Dermis microvascular lymphatic vessel endothelial cell (primary cell): Measurements from ENCODE around the gene RPTOR. TPM values are rescaled to one million over a fixed set of nuclear protein-coding genes. Genes with fewer than 3 reads are reported as not detected.
"Not testable (repeated sequence)": the region's sequence is repeated elsewhere in the genome, so short reads cannot be mapped to it uniquely, and the experiment has no call there.

Experiments used
- DNase-seq, 2 donors: peaks; one replicate each; pipeline versions ENCODE4 v3.0.0 to v3.0.0-alpha.2; 2010; ENCODE audit warnings: low read depth in 2 of 2
- total RNA-seq: library from RNA; depleted of rRNA; stranded (reverse); fragments of >200 nt; gene quantifications from 2 replicates; pipeline ENCODE4 v1.2.1, GENCODE V29; 2014

Gene RPTOR
- total RNA-seq, 1 donor from 2014 or later, result 10.5 TPM

DNA sequence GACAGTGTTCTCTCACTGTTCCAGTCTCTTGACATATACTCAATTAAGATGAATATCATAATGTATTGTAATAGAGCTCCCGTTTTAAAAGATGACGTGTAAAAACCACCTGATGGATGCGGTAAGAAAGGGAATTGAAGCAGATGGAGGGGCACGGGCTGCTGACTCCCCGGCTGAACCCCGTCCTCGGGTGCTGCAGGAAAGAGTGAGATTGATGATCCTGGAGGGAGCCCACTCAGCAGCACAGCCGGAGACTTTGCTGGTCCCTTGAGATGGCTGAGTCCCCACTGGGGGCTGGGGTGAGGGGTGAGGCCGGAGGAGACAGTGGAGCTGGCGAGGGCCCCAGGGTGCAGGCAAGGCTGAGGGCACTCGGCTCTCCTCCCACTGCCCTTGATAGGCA, 217.4 kb downstream of the RPTOR start:
- no peak for DNase-seq

- no peak for DNase-seq
Observed at GRCh38 chr17:80763293-80763867, 218.7 kb downstream of the RPTOR start.

DNA sequence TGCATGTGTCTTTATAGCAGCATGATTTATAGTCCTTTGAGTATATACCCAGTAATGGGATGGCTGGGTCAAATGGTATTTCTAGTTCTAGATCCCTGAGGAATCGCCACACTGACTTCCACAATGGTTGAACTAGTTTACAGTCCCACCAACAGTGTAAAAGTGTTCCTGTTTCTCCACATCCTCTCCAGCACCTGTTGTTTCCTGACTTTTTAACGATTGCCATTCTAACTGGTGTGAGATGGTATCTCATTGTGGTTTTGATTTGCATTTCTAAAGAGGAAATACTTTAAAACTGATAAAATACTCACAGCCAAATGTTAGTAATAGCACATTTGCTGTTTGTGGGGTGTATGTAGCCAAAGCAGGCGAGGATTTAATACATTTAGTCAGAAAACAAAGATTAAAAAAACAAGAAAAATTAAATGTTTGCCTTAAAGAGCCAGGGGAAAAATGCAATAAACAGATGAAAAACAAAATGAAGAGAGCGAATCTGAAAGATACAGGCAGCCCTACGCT, 220.0 kb downstream of the RPTOR start:
- not testable (repeated sequence) for DNase-seq

DNA sequence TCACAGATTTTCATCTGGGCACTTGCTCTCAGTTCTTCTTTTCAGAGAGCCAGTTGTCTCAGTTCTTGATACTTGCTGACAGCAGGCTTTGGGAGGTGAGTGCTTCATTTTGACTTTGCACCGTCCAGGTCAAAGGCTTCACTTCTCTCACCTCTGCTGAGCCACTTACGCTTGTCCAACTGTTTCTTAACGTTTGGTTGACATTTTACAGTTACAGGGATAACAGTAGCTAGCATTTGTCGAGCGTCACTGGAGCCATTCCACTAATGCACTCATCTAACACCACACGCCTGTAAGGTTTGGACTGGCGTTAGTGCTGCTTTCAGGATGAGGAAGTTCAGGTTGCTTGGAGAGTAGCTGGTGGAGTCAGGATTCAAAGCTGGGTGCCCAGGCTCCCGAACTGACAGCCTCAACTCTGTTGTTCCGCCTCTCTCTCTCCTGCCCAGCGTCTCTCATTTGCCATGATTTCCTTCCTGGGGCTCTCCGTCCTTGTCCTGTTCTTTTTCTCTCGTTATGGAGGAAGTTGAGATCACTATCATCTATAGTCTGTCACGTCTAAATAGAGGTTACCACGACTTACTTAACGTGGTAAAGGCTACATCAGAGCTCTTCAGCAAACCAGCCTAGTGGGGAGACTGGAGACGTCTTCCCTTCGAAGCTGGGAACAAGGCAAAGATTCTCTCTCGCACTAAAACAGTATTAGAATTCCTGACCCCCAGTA, 220.8 kb downstream of the RPTOR start:
- DNase-seq, result no peak

- DNase-seq, result no peak
Observed at GRCh38 chr17:80766290-80766855, 221.7 kb downstream of the RPTOR start.

- DNase-seq, result no peak
Observed at GRCh38 chr17:80768389-80768788, 223.8 kb downstream of the RPTOR start.

DNA sequence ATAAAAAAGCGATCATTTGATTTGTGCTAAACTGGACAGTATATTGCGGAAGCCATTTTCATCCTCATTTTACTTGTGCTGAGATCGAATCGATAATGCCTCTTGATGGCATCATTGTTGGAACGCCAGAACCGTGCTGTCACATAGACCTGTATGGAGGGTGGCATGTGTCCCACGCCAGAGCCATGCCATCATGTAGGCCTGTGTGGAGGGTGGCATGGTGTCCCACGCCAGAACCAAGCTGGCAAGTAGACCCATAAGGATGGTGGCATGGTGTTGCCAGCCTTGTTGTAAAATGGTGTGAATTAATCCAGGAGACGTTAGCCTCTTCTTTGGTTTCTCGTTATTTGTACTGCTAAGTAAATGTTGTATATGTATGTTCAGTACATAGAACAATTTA, 224.3 kb downstream of the RPTOR start:
- no peak for DNase-seq

DNA sequence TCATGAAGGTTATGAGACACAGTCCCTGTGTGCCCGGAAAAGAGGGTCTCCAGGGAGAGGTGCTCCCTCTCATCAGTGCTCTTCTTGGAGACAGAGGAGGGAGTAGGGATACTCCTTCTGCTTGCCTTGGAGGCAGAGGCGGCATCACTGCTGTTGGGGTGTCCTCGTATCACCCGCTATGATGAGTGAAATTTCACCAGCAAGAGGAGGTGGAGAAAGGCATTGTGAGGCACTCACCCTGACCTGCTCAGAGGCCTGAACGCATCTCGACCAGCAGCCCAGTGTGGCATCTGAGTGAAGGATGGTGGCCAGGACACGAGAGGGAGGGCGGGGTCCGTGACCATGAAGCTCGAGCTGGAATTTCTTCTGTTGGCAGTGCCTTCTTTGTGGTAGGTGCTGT, 224.9 kb downstream of the RPTOR start:
- no peak for DNase-seq

DNA sequence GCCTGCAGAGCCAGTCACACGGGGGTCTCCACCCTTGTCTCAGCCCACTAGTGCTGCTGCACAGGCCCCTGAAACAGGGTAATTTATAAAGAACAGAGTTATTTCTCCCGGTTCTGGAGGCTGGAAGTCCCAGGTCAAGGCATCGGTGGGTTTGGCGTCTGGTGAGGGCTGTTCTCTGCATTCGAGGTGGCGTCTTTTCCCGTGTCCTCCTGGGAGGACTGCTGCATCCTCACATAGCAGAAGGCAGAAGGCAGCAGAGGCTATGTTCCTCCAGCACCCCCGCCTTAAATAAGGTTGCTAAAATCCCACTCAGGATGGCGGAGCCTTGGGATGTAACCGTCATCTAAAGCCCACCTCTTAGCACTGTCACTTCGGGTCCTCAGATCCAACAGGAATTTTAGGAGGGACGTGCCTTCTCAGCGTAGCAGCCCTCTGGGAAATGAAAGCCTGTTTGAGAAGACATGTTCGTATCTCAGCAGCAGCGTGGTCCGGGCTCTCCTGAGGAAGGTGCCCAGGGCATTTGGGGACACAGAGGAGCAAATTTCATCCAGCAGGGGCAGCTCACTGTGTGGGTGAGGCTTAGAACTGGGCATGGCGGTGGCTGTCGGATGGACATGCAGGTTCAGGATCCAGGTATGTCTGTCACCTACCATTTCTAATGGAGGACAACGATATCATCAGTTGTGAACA, 225.4 kb downstream of the RPTOR start:
- no peak for DNase-seq

GRCh38 chr17:80770881-80771611, 226.4 kb downstream of the RPTOR start:
- DNase-seq, result no peak

DNA sequence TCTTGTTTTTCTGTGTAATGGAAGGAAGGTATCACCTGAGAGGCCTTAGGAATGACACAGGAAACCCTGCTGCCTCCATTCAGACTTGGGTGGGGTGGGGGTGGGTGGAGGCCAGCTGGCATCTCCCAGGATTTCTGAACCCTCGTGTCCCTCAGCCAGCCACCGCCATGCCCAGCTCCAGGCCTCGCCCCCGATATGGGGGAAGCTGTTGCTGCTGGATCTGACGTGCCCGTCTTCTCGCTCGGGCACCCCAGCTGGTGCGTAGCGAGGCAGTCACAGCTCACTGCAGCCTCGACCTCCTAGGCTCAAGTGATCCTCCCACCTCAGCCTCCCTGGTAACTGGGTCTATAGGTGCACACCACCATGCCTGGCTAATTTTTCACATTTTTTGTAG, 227.0 kb downstream of the RPTOR start:
- DNase-seq, result no peak

DNA sequence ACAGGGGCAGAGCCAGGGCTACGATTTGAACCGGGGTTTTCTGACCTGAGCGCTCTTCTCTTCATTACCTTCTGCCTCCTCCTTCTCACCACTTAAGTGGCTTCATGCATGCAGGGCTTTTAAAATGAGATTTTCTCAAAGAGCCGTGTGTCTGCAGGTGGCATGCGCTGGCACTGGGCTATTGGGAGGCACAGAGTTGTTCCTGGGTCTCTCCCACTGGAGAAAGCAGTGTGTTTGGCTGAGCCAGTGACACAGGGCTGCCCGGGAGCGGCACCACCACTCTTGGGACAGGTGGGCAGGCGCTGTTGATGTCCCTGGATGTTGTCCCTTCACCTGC, 228.2 kb downstream of the RPTOR start:
- DNase-seq, result no peak

DNA sequence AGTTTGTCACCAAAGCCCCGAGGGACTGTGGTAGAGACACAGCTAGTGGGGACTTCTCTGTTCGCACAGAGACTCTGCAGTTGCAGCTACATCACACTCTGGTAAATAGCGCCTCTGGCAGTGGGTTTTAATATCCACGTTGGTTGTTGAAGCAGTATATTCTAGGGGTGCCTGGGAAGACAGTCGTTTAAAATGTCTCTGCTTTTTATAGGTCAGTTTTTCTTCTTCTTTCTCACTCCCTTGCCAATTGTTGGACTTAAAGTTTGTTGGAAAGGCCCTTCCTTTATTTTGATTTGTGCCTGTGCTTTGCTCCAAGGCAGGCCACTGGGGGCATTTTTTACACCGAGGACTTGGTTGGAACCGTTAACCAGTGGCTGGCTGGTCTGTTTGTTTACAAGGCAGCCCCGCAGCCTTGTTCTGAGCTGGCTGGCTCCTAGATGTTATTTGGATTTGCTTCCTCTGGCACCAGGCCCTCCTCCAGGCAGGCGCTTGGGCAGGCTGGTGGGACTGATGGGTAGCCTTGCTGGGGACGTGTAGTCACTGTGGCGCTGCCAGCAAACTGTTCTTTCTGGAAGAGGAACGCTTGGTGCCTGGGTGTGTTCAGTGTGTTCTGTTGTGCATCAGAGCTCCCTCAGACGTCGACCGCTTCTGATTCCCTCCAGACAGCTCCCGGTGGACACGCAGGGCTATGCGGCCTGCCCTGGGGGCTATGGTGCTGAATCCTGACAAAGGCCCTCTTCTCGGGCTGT, 228.8 kb downstream of the RPTOR start:
- DNase-seq, result no peak

GRCh38 chr17:80774146-80774545, 229.5 kb downstream of the RPTOR start:
- no peak for DNase-seq

- peak in 1 of 2 donors; percentile 57 for DNase-seq
Observed at GRCh38 chr17:80774643-80775281, 230.1 kb downstream of the RPTOR start.

GRCh38 chr17:80775863-80776262, 231.2 kb downstream of the RPTOR start:
- DNase-seq, result no peak

DNA sequence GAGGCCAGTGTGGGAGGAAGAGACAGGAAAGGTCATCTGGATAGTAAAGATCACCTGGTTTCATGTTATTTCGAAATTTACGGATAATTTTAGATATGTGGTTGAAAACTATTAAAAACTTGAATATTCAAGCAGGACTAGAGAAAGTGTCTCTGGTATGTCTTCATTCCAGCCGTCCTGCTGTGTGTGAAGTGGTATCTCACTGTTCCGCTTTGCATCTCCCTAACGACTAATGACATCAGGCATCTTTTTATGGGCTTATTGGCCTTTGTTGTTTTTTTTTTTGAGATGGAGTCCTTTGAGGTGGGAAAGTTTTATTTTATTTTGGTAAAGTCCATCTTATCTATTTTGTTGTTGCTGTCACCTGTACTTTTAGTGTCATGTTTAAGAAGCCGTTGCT, 232.6 kb downstream of the RPTOR start:
- DNase-seq, result no peak

GRCh38 chr17:80778716-80779115, 234.1 kb downstream of the RPTOR start:
- DNase-seq, result no peak

- no peak for DNase-seq
Observed at GRCh38 chr17:80779336-80779735, 234.7 kb downstream of the RPTOR start.

- no peak for DNase-seq
Observed at GRCh38 chr17:80779961-80780380, 235.3 kb downstream of the RPTOR start.
